Glomerular endothelial cell (primary cell): ENCODE results near the gene FOXB2. TPM values are rescaled to one million over a fixed set of nuclear protein-coding genes. Genes with fewer than 3 reads are reported as not detected.
"Not testable (repeated sequence)": the region's sequence is repeated elsewhere in the genome, so short reads cannot be mapped to it uniquely, and the experiment has no call there.

Source experiments
- DNase-seq: peaks from one replicate; pipeline ENCODE4 v3.0.0-alpha.2; 2011; ENCODE audit warnings: low read depth, low spot score; ENCODE audit errors: extremely low read depth
- total RNA-seq: library from RNA; depleted of rRNA; stranded (reverse); fragments of >200 nt; gene quantifications from 2 replicates; pipeline ENCODE4 v1.2.3, GENCODE V29; 2015

The FOXB2 gene
- total RNA-seq, 1 donor from 2014 or later = not detected

DNA sequence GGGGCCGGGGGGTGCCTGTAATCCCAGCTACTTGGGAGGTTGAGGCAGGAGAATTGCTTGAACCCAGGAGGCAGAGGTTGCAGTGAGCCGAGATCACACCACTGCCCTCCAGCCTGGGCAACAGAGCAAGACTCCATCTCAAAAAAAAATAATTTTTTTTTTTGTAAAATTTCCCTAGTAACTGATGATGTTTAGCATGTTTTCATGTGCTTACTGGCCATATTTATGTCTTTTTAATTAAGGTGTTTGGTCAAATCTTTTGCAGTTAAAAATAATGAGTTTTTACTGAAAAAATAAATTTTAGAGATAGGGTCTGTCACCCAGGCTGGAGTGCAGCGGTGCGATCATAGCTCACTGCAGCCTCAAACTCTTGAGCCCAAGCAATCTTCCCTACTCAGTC is 24.3 kb downstream of the FOXB2 start:
- not testable (repeated sequence) for DNase-seq

DNA sequence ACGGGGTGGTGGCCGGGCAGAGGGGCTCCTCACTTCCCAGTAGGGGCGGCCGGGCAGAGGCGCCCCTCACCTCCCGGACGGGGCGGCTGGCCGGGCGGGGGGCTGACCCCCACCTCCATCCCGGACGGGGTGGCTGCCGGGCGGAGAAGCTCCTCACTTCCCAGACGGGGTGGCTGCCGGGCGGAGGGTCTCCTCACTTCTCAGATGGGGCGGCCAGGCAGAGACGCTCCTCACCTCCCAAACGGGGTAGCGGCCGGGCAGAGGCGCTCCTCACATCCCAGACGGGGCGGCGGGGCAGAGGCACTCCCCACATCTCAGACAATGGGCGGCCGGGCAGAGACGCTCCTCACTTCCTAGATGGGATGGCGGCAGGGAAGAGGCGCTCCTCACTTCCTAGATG is 41.2 kb downstream of the FOXB2 start:
- DNase-seq = not testable (repeated sequence)

DNA sequence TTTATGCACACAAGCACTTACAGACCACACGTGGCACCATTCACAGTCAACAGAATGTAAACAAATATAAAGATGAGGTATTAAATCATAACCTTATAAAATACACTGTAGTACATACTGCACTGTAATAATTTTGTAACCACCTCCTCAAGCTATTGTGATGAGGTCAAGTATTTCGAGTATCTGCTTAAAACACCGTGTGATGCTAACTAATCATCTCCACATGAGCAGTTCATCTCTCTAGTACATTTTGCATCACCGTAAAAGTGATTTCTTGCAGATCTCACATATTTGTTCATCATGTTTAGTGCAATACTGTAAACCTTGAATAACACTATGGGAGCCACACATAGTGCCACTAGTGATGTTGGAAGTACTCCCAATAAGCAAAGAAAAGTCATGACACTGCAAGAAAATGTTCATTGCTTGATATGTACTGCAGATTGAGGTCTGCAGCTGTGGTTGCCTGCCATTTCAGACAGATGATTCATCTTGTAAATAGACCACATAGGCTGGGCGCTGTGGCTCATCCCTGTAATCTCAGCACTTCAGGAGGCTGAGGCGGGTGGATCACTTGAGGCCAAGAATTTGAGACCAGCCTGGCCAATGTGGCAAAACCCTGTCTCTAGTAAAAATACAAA is 44.3 kb downstream of the FOXB2 start:
- no peak for DNase-seq

DNA sequence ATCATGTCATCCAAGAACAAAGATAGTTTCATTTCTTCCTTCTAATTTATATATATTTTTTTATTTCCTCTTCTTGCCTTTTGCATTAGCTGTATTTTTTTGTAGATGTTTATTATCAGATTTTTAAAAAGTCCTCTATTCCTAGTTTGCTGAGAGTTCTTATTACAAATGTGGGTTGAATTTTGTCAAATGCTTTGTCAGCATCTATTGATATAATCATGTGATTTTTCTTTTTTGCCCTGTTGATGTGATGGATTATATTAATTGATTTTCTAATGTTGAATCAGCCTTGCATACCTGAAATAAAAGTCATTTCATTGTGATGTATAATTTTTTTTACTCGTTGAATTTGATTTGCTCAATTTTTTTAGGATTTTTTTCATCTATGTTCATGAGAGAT is 46.9 kb downstream of the FOXB2 start:
- no peak for DNase-seq

Other genes starting within 250 kb of the FOXB2 start
- 7.1 and 9.6 TPM in 2 replicates for gene PRUNE2, start 113.5 kb upstream of the FOXB2 start, total RNA-seq
- 12.2 and 33.8 TPM in 2 replicates for gene VPS13A, start 157.9 kb downstream of the FOXB2 start, total RNA-seq